Activated naive CD8-positive, alpha-beta T cell treated with anti-CD3 and anti-CD28 coated beads for 36 hours (primary cell): Measurements from ENCODE around the gene TUBGCP6. TPM values are rescaled to one million over a fixed set of nuclear protein-coding genes. Genes with fewer than 3 reads are reported as not detected.
A peak's percentile ranks its signal among the peaks of the same experiment; 100 is the strongest.

Experiments used
- DNase-seq: peaks from one replicate; pipeline ENCODE4 v3.0.0; 2021
- H3K27ac Mint-ChIP-seq: one replicate; pipeline ENCODE4 v1.8.0; 2022; ENCODE audit warnings: mild to moderate bottlenecking, moderate library complexity, mixed read lengths
- H3K27me3 Mint-ChIP-seq: one replicate; pipeline ENCODE4 v1.8.0; 2022; ENCODE audit warnings: mild to moderate bottlenecking, mixed read lengths
- H3K36me3 Mint-ChIP-seq: one replicate; pipeline ENCODE4 v1.8.0; 2021; ENCODE audit warnings: mild to moderate bottlenecking, mixed read lengths
- H3K4me1 Mint-ChIP-seq: one replicate; pipeline ENCODE4 v1.8.0; 2021; ENCODE audit warnings: mixed read lengths
- H3K4me3 Mint-ChIP-seq: one replicate; pipeline ENCODE4 v1.8.0; 2022; ENCODE audit warnings: mild to moderate bottlenecking, moderate library complexity, mixed read lengths
- H3K9me3 Mint-ChIP-seq: one replicate; pipeline ENCODE4 v1.8.0; 2022; ENCODE audit warnings: mixed read lengths
- total RNA-seq, 2 experiments: library from RNA; stranded (reverse); gene quantifications; one replicate each; pipeline ENCODE4 v1.2.3, GENCODE V29; 2021

Gene TUBGCP6
- total RNA-seq, 2 experiments from 2014 or later = 38.7 to 41.7 TPM

DNA sequence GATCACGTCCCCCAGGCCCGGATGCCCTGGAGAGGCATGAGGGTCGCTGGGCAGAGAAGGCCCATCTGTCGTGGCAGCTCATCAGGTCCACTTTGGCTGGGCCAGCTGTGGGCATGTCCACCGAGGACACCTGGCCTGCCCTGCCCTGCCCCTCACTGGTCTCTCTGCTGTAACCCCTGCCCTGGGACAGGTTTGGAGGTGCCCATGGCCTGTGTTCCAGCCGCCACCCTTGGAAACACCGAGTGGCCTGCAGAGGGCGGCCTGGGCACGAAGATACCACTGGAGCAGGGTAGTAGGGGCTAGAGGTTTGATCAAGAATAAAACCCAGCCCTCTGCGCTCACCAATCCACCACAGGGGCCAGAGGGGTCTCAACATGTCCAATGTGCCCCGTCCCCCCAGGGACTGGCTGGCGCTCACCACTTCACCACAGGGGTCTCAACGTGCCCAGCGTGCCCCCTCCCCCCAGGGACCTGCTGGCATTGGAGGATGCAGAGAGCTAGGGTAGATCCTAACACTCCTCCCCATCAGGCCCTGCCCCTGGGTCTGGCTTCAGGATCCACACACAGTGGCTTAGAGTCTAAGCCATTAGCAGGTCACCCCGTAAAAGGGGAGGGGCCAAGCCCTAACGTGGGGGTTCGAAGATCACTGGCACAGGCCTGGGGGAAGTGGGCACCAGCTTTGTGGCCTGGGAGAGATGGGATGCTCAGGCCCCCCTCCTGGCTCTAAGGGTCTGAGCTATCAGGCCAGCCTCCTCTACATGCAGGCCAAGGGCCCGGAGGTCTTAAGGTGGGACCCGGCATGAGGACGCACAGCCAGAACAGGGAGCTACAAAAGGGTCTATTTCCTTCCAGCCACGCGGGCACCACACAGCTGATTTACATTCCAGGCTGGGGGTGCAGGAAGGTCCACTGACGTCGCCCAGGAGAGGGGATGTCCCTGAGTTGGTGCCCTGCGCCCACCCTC, 7.5 kb upstream of the TUBGCP6 start:
- DNase-seq = peak; percentile 72
- H3K36me3 Mint-ChIP-seq = peaks cover 5% of the 10 kb centered on the region
- H3K9me3 Mint-ChIP-seq = no peaks in the 10 kb centered on the region
- H3K27me3 Mint-ChIP-seq = no peaks in the 10 kb centered on the region
- peaks cover 8% of the 10 kb centered on the region for H3K4me1 Mint-ChIP-seq
- H3K27ac Mint-ChIP-seq = no peak overlapping the region
- no peak overlapping the region for H3K4me3 Mint-ChIP-seq

DNA sequence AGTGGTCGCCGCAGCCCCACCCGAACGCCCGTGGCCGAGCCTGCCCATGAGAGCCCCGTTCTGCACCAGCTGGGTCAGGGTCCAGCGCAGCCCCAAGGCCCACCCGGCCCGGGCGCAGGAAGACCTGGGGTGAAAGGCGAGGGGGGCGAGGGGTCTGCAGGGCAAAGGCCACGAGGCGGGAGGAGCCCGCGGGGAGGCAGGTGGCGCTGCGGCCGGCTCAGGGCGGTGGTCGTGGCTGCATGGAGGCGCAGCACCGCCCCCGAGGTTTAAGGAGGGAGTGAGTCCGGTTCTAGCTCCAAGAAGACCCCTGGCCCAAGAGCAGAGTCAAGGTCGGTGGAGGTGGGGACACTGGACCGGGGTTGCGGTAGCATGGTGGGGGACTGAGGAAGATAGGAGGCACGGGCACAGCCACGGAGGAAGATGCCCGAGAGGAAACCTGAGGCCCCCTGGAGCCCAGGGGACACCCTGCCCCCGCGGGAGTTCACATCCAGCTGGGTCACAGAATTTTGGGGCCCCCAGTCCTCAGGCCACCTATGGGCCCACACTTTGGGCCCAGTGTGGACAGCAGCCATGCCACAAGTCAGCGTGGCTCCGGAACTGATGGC, 6.8 kb upstream of the TUBGCP6 start:
- H3K4me3 Mint-ChIP-seq = peak overlapping the region; percentile 18
- no peak overlapping the region for H3K27ac Mint-ChIP-seq
- no peaks in the 10 kb centered on the region for H3K27me3 Mint-ChIP-seq
- peaks cover 11% of the 10 kb centered on the region for H3K4me1 Mint-ChIP-seq
- no peaks in the 10 kb centered on the region for H3K9me3 Mint-ChIP-seq
- peaks cover 8% of the 10 kb centered on the region for H3K36me3 Mint-ChIP-seq
- DNase-seq = no peak

DNA sequence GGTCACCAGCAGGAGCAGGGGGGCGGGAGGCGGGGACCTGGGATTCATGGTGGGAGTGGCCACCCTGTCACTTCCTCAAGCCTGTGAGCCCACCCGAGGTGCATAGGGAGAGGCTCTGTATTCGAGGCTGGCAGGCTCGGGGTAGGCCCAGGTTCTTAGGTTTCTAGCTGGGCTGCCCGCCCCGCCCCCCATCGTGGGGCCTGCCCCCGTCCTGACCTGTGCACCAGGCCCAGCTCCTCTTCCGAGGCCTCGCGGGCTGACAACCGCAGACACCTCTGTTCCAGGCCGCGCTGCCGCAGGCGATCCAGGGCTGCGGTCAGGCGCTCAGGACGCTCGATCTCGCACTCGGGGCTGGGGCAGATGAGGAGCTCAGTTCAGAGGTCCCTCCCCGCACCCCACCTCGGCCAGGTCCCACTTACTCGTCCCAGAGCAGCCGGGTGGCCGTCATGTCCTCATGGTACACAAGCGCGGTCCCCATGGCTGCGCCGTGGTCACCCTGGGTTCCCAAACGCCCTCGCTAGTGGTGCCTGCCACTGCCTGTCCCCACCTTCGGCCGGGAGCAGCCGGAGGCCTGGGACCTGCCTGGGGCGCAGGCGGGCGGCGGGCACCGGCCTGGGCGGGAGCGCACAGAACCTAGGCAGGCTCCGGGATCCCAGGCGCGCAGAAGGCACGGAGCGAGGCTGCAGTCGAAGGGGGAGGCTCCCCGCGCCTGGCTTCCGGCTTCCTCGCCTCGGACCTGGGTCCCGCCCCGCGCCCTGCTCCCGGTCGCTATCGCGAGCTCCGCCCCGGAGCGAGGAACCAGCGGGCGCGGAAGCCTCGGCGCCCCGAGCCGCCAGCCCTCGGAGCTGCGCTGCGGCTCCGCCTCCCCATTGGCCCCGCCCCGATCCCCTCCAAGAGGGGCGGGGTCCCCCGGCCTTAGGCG, 6.0 kb upstream of the TUBGCP6 start, which contains the start of gene HDAC10:
Gene HDAC10, minus strand, starts transcription at position 711 of the 922 bp plus-strand sequence. Its CDS starts 233 bp downstream, at position 478.
- Mint-ChIP-seq H3K4me1 (peaks cover 11% of the 10 kb centered on the region), H3K4me3 (peak within 1 kb of the TSS; percentile 83), H3K9me3 (no peaks in the 10 kb centered on the region)

DNA sequence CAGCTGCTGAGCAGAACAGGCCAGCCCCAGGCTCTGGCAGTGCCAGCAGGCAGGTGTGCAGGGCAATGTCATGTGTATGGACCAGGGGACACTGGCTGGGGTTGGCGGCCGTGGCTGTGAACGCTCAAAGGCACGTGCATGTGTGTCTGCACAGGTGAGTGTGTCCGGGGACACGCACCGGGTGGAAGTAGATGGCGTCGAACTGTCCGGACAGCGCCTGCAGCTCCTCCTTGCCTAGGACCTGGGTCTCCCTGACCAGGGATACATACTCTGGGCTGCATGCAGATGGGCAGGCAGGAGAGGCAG, 5.4 kb upstream of the TUBGCP6 start:
- H3K4me1 Mint-ChIP-seq = peaks cover 11% of the 10 kb centered on the region
- no peaks in the 10 kb centered on the region for H3K9me3 Mint-ChIP-seq
- peak overlapping the region; percentile 83 for H3K4me3 Mint-ChIP-seq
- H3K27me3 Mint-ChIP-seq = no peaks in the 10 kb centered on the region
- no peak for DNase-seq
- peaks cover 8% of the 10 kb centered on the region for H3K36me3 Mint-ChIP-seq
- H3K27ac Mint-ChIP-seq = no peak overlapping the region

More for the DNA sequence above, 6.0 kb upstream of the TUBGCP6 start, which contains the start of gene HDAC10:
- no peaks in the 10 kb centered on the region for H3K27me3 Mint-ChIP-seq
- H3K36me3 Mint-ChIP-seq = peaks cover 8% of the 10 kb centered on the region
- H3K27ac Mint-ChIP-seq = peak within 1 kb of the TSS; percentile 81
- DNase-seq = peak; percentile 91

DNA sequence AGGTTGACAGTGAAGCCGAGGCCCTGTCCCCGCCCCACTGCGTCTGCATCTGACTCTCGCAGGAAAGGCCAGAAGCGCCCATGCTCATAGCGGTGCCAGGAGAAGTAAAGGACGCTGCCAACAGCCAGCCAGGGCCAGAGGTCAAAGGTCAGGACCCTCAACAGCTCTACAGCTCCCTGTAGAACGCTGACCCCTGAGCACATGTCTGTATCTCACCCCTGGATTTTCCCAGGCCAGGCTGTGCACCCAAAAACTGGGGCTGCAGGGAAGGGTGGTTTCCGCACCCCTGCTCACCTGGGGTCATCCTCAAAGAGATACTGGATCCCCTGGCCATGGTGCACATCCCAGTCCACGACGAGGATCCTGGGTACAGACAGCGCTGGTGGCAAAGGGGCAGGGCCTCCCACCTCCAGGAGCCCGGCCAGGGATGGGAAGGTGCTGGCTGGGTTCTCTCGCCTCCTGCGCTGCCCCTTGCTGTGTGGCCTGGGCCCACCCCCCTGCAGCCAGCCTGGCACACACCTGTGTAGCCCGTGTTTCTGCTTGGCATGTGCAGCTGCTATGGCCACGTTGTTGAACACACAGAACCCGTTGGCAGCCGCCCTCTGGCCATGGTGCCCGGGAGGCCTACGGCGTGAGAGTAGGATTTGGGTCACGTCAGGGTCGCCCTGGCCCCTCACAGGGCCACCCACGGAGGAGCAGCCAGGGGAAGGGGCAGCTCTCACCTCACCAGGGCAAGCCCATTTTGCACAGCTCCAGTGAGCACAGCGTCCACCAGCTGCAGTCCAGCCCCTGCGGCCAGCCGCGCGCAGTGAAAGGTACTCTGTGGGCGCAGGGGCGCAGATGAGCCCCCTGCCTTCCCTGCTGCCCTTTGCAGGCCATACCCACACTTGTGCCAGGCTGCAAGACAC, 4.8 kb upstream of the TUBGCP6 start:
- DNase-seq = no peak
- no peak overlapping the region for H3K27ac Mint-ChIP-seq
- no peaks in the 10 kb centered on the region for H3K27me3 Mint-ChIP-seq
- H3K9me3 Mint-ChIP-seq = no peaks in the 10 kb centered on the region
- H3K4me1 Mint-ChIP-seq = peaks cover 11% of the 10 kb centered on the region
- H3K4me3 Mint-ChIP-seq = peak overlapping the region; percentile 83
- H3K36me3 Mint-ChIP-seq = peaks cover 11% of the 10 kb centered on the region

DNA sequence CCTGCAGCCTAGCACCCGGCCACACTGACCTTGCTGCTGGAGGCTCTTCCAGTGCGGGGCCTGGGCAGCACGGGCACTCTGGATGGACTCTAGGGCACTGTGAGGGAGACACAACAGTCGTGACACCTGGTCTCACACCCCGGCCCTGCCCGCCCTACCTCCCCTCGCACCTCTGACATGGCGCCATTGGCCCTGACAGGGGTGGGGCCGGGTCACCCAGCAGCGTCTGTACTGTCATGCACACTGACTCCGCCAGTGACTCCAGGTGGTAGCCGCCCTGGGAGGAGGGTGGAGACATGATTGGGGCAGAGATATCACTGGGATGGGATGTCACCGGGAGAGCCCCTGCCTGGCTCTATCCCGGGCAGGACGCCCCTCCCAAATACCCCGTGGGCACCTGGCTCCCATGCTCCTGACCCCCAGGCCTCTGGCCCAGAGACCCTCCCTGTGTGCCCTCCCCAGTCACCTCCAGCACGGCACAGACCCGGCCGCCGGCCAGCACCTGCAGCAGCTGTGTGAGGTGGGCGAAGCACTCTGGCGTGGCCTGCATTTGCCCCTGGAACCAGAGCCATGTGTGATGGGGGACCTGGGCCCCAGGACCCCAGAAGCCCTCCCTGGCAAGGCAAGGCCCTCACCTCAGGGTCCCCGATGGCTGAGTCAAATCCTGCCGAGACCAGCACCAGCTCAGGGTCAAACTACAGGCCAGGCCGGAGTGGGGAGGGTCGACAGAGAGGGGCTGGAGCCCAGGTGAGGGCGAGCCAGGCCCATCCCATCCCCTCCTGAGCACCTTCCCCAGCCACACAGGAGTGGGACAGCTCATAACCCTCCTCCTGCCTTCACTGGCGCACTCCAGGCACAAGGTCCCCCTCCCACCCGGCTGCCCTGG, 3.6 kb upstream of the TUBGCP6 start:
- no peak overlapping the region for H3K4me3 Mint-ChIP-seq
- no peaks in the 10 kb centered on the region for H3K27me3 Mint-ChIP-seq
- DNase-seq = no peak
- H3K4me1 Mint-ChIP-seq = peaks cover 11% of the 10 kb centered on the region
- H3K9me3 Mint-ChIP-seq = no peaks in the 10 kb centered on the region
- H3K36me3 Mint-ChIP-seq = peaks cover 15% of the 10 kb centered on the region
- H3K27ac Mint-ChIP-seq = no peak overlapping the region

DNA sequence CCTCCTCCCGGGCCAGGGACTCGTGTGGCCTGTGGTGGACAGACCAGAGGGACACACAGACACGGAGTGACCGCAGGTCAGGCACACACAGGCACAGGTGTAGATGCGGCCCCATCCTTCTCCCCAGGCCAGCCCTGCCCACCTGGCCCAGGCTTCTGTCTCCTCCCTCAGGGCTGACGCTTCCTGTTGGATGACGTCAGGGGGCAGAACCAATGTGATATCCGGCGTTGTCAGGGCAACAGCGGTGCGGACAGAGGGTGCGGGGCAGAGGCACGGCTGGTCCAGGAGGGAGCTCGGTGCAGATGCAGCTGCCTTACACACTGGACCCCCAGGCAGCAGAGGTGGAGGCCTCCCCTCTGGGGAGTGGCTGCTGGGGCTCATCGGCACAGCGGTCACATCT, 2.9 kb upstream of the TUBGCP6 start:
- H3K36me3 Mint-ChIP-seq = peaks cover 15% of the 10 kb centered on the region
- DNase-seq = no peak
- no peaks in the 10 kb centered on the region for H3K9me3 Mint-ChIP-seq
- no peak overlapping the region for H3K27ac Mint-ChIP-seq
- no peaks in the 10 kb centered on the region for H3K27me3 Mint-ChIP-seq
- peaks cover 16% of the 10 kb centered on the region for H3K4me1 Mint-ChIP-seq
- no peak overlapping the region for H3K4me3 Mint-ChIP-seq

DNA sequence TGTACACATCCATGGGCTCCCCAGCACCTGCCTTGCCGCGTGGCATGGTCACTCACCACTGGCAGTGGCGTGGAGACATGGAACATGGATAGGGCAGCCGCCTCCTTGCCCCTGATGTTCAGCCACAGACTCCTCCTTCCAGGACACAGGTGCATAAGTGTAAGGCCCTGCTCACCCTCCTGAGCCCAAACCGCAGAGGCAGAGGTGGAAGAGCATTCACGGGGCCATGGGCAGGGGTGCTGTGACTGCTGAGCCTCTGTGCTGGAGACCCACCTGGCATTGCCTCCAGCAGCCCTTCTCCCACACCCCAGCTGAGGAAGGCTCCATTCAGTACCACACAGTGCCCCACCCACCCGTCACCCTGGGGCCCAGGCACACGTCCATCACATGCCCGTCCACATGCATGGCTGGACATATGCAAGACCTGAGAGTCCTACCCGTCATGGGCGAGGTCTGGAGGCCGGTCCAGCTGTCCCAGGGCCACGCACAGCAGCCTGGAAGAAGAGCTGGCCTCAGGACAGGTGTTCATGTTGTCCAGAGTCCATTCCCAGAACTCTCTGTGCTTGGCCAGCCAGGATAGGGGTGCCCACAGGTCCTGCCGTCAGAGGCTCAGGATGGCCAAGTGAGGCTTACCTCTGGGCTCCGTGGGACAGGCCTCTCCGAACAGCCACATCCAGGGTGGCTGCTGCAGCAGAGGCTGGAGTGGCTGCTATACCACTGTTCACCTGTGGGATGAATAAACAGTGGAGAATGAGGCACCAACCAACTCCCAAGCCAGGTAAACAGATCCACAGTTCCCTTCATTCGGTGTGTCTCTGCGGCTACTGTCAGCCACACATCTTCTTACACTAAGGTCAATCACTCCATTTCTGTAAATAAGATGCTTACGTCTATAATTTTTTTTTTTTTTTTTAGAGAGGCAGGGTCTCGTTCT, 1.7 kb upstream of the TUBGCP6 start:
- Mint-ChIP-seq H3K36me3 (peaks cover 15% of the 10 kb centered on the region), H3K27ac (peak overlapping the region; percentile 25), H3K9me3 (no peaks in the 10 kb centered on the region), H3K4me1 (peaks cover 27% of the 10 kb centered on the region), H3K4me3 (peak overlapping the region; percentile 75), H3K27me3 (no peaks in the 10 kb centered on the region)
- no peak for DNase-seq

DNA sequence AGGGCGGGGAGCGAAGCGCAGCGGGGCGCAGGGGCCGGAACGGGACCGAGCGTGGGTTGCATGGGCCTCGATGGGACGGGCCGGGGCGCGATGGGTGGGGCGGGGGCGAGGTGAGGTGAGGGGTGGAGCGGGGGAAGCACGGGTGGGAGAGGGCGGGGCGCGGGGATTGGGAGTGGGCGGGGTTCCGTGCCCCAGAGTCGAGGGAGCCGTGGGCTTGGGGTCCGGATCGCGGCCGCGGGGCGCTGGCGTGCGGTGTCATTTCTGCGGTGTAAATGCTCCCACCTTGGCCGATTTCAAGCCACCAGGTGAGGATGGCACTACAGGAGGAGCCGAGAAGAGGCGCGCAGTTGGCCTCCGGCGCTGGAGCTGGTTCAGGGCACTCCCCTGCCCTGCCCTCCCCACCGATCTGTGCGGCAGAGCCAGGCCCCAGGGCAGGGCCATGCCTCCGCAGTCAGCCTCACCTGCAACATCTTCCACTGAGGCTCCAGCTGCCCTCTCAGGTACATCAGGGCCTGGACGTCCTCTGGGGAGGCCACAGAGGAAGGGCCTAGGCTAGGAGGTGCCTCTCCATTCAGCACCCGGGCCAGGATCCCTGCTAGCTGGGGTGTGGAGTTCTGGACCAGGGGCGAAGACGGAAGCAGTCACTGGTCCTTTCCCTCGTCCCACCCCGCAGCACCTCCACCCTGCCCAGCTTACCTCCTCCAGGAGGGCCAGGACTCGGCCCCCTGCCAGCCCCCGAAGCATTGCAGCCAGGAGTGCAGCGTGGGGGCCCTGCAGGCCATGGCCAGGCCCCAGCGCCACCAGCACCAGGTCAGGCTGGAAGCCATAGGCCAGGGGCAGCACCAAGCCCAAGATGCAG, 620 bp upstream of the TUBGCP6 start:
- H3K4me1 Mint-ChIP-seq = peaks cover 32% of the 10 kb centered on the region
- no peaks in the 10 kb centered on the region for H3K27me3 Mint-ChIP-seq
- peak overlapping the region; percentile 97 for H3K27ac Mint-ChIP-seq
- H3K4me3 Mint-ChIP-seq = peak overlapping the region; percentile 99
- H3K9me3 Mint-ChIP-seq = no peaks in the 10 kb centered on the region
- no peak for DNase-seq
- H3K36me3 Mint-ChIP-seq = peaks cover 15% of the 10 kb centered on the region

DNA sequence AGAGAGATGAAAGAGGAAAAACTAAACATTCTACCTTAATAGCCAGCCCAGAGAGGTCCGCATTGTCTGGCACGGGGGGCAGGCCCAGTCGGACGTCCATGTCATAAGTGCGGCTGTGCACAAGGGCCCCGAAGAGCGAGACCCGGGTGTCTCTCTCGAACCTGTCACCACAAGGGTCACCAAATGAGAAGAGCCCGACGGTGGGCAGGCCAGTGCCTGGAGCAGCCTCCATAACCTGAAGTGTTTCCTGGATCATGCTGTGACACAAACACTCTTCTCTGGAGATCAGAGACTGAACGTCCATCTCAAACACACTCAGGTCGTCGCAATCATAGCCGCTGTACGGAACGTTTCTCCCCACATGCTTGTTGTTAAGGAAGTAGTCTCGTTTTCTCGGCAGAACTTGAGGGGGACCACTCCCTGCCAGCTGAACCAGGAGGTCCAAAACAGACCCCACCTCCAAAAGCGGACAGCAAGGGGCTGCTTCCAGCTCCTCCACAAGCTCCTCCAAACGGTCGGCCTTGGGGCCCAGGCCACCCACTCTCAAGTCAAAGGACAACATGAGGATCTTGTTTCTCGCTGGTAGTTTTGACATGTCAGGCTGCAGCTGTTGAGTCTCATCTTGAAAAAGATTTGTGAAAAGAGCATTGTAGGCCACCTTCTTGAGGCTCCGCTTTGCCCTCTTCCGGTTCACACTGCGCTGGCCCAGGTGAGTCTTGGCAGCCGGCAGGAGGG, 971 bp downstream of the TUBGCP6 start:
- Mint-ChIP-seq H3K9me3 (no peaks in the 10 kb centered on the region), H3K27me3 (no peaks in the 10 kb centered on the region), H3K36me3 (peaks cover 15% of the 10 kb centered on the region), H3K4me1 (peaks cover 29% of the 10 kb centered on the region), H3K4me3 (peak overlapping the region; percentile 99), H3K27ac (peak overlapping the region; percentile 97)
- DNase-seq = no peak

DNA sequence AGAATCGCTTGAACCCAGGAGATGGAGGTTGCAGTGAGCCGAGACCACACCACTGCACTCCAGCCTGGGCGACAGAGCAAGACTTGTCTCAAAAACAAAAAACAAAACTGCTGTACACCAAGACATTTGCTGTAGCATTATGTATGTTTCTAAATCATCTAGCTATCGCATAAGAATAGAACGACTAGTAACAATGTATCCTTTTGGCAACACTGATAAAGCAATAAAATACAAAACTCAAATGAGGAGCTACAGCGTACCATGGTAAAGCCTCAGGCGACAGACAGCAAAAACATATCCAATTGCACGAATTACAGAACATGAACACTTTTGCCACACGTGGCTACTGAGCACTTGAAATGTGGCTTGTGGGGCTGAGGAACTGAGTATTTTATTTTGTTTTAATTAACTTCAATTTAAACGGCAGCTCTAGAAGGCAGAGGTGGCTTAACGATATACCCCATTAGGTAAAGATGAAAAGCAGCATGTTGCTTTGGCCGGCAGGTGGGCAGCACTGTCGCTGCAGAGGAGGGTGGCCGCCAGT, 2.3 kb downstream of the TUBGCP6 start:
- Mint-ChIP-seq H3K36me3 (peaks cover 12% of the 10 kb centered on the region), H3K27ac (no peak overlapping the region), H3K9me3 (no peaks in the 10 kb centered on the region), H3K4me1 (peaks cover 27% of the 10 kb centered on the region), H3K27me3 (no peaks in the 10 kb centered on the region), H3K4me3 (peak overlapping the region; percentile 99)
- no peak for DNase-seq
